Effector memory CD4-positive, alpha-beta T cell (primary cell): Measurements from ENCODE around the gene GPHN.
"Not testable (repeated sequence)": the region's sequence is repeated elsewhere in the genome, so short reads cannot be mapped to it uniquely, and the experiment has no call there.

Experiments used
- DNase-seq, 3 donors: peaks; one replicate each; pipeline ENCODE4 v3.0.0-alpha.2; 2020
- H3K27ac ChIP-seq: 2 replicates; pipeline ENCODE4 v1.7.0; 2013; ENCODE audit warnings: mild to moderate bottlenecking, low read length, moderate library complexity; ENCODE audit not compliant: insufficient read depth, poor library complexity, severe bottlenecking
- H3K27me3 ChIP-seq: replicated peaks from 2 replicates; pipeline ENCODE4 v1.7.0; 2013; ENCODE audit warnings: mild to moderate bottlenecking, low read length; ENCODE audit not compliant: insufficient read depth, control insufficient read depth, poor library complexity, severe bottlenecking
- H3K36me3 ChIP-seq: 2 replicates; pipeline ENCODE4 v1.7.0; 2013; ENCODE audit warnings: mild to moderate bottlenecking, low read length, moderate library complexity; ENCODE audit not compliant: control insufficient read depth, insufficient read depth
- H3K4me1 ChIP-seq: 2 replicates; pipeline ENCODE4 v1.7.0; 2013; ENCODE audit warnings: low read length, mild to moderate bottlenecking; ENCODE audit not compliant: control insufficient read depth, insufficient read depth, poor library complexity, severe bottlenecking
- H3K4me3 ChIP-seq: 2 replicates; pipeline ENCODE4 v1.7.0; 2013; ENCODE audit warnings: low read length, low read depth, mild to moderate bottlenecking; ENCODE audit not compliant: insufficient read depth, poor library complexity, severe bottlenecking
- H3K9me3 ChIP-seq: 2 replicates; pipeline ENCODE4 v1.7.0; 2013; ENCODE audit warnings: mild to moderate bottlenecking, low read length, moderate library complexity; ENCODE audit not compliant: control insufficient read depth

The GPHN gene

GRCh38 chr14:67019796-67020195, 511.8 kb downstream of the GPHN start:
- Histone ChIP-seq H3K4me3 (no peak overlapping the region), H3K4me1 (no peaks in the 10 kb centered on the region), H3K36me3 (no peaks in the 10 kb centered on the region), H3K9me3 (no peaks in the 10 kb centered on the region), H3K27ac (no peak overlapping the region), H3K27me3 (no peaks in the 10 kb centered on the region)
- no peak for DNase-seq

GRCh38 chr14:67031920-67032774, 524.2 kb downstream of the GPHN start:
- H3K36me3 ChIP-seq = no peaks in the 10 kb centered on the region
- no peak overlapping the region for H3K4me3 ChIP-seq
- no peak for DNase-seq
- no peaks in the 10 kb centered on the region for H3K4me1 ChIP-seq
- no peaks in the 10 kb centered on the region for H3K9me3 ChIP-seq
- no peak overlapping the region for H3K27ac ChIP-seq
- no peaks in the 10 kb centered on the region for H3K27me3 ChIP-seq

GRCh38 chr14:67045440-67045839, 537.5 kb downstream of the GPHN start:
- no peak overlapping the region for H3K27ac ChIP-seq
- DNase-seq = no peak
- H3K4me3 ChIP-seq = no peak overlapping the region
- no peaks in the 10 kb centered on the region for H3K9me3 ChIP-seq
- H3K27me3 ChIP-seq = no peaks in the 10 kb centered on the region
- H3K4me1 ChIP-seq = no peaks in the 10 kb centered on the region
- H3K36me3 ChIP-seq = no peaks in the 10 kb centered on the region

- H3K9me3 ChIP-seq = no peaks in the 10 kb centered on the region
- H3K4me3 ChIP-seq = no peak overlapping the region
- DNase-seq = no peak
- H3K4me1 ChIP-seq = no peaks in the 10 kb centered on the region
- no peaks in the 10 kb centered on the region for H3K36me3 ChIP-seq
- no peaks in the 10 kb centered on the region for H3K27me3 ChIP-seq
- no peak overlapping the region for H3K27ac ChIP-seq
Observed at GRCh38 chr14:67050896-67051295, 542.9 kb downstream of the GPHN start.

- Histone ChIP-seq H3K27me3 (no peaks in the 10 kb centered on the region), H3K36me3 (no peaks in the 10 kb centered on the region), H3K4me3 (no peak overlapping the region), H3K9me3 (no peaks in the 10 kb centered on the region), H3K4me1 (no peaks in the 10 kb centered on the region), H3K27ac (no peak overlapping the region)
- no peak for DNase-seq
Observed at GRCh38 chr14:67056684-67057083, 548.7 kb downstream of the GPHN start.

GRCh38 chr14:67059596-67059995, 551.6 kb downstream of the GPHN start:
- Histone ChIP-seq H3K27ac (no peak overlapping the region), H3K9me3 (no peaks in the 10 kb centered on the region), H3K4me3 (no peak overlapping the region), H3K36me3 (no peaks in the 10 kb centered on the region), H3K4me1 (no peaks in the 10 kb centered on the region), H3K27me3 (no peaks in the 10 kb centered on the region)
- no peak for DNase-seq

- DNase-seq = no peak
- H3K4me3 ChIP-seq = no peak overlapping the region
- no peak overlapping the region for H3K27ac ChIP-seq
- H3K27me3 ChIP-seq = no peaks in the 10 kb centered on the region
- no peaks in the 10 kb centered on the region for H3K4me1 ChIP-seq
- H3K9me3 ChIP-seq = no peaks in the 10 kb centered on the region
- H3K36me3 ChIP-seq = no peaks in the 10 kb centered on the region
Observed at GRCh38 chr14:67060546-67060945, 552.6 kb downstream of the GPHN start.

- H3K27me3 ChIP-seq, DNase-seq, H3K9me3 ChIP-seq, H3K36me3 ChIP-seq, H3K27ac ChIP-seq, H3K4me3 ChIP-seq, H3K4me1 ChIP-seq: not testable (repeated sequence)
Observed at GRCh38 chr14:67067070-67067814, 559.3 kb downstream of the GPHN start.

- no peaks in the 10 kb centered on the region for H3K27me3 ChIP-seq
- H3K36me3 ChIP-seq = no peaks in the 10 kb centered on the region
- H3K27ac ChIP-seq = no peak overlapping the region
- no peaks in the 10 kb centered on the region for H3K4me1 ChIP-seq
- DNase-seq = no peak
- no peaks in the 10 kb centered on the region for H3K9me3 ChIP-seq
- H3K4me3 ChIP-seq = no peak overlapping the region
Observed at GRCh38 chr14:67068251-67068650, 560.3 kb downstream of the GPHN start.

- H3K27me3 ChIP-seq = no peaks in the 10 kb centered on the region
- no peaks in the 10 kb centered on the region for H3K4me1 ChIP-seq
- H3K27ac ChIP-seq = no peak overlapping the region
- H3K4me3 ChIP-seq = no peak overlapping the region
- DNase-seq = no peak
- no peaks in the 10 kb centered on the region for H3K36me3 ChIP-seq
- H3K9me3 ChIP-seq = no peaks in the 10 kb centered on the region
Observed at GRCh38 chr14:67071506-67071905, 563.6 kb downstream of the GPHN start.
